Measurements from ENCODE around the gene SSTR3. TPM values are rescaled to one million over a fixed set of nuclear protein-coding genes. Genes with fewer than 3 reads are reported as not detected.

SSTR3 gene
- total and polyA plus RNA-seq, 2 of the 4 experiments (the other 2 are of a cell fraction): under 0.01 to 0.07 TPM

GRCh38 chr22:37249986-37250385, 37.7 kb upstream of the SSTR3 start:
- H3K14ac ChIP-seq (replicated peaks; ENCODE audit: low read depth, low read length): no peak overlapping the region
- no peak overlapping the region for H3K56ac ChIP-seq (ENCODE audit: extremely low read depth, insufficient read depth, low read length)
- ChIA-PET POLR2A (ENCODE audit: unreplicated experiment) (no interaction called here), CTCF (no interaction called here)
- no peaks in the 10 kb centered on the region for H3K9me1 ChIP-seq (ENCODE audit: insufficient read depth, low read length)
- BruUV-seq (replicated peaks): no TSS peak
- H3K4me2 ChIP-seq (ENCODE audit: low read depth, low read length): no peak overlapping the region
- no peak overlapping the region for H2AFZ ChIP-seq (replicated peaks; ENCODE audit: low read length, poor library complexity)
- no peak overlapping the region for H2AK5ac ChIP-seq (ENCODE audit: low read depth, low read length)
- no peak overlapping the region for H2BK120ac ChIP-seq (ENCODE audit: low read depth, low read length)
- TF ChIP-seq SMC3 (IDR thresholded peaks at IDR 0.05; ENCODE audit: low read depth, low read length) (no peak), CEBPB (IDR thresholded peaks at IDR 0.05; ENCODE audit: low read depth, low read length) (no peak), NFE2L2 (IDR thresholded peaks at IDR 0.05; ENCODE audit: low read depth, low read length) (no peak), MXI1 (IDR thresholded peaks at IDR 0.05; ENCODE audit: borderline replicate concordance, low read depth, low read length) (no peak), CTCF (conservative IDR thresholded peaks at IDR 0.05; ENCODE audit: low read depth, low read length) (no peak), FOS (IDR thresholded peaks at IDR 0.05; ENCODE audit: low read depth, low read length) (no peak), RFX5 (IDR thresholded peaks at IDR 0.05; ENCODE audit: low read depth, low read length) (no peak), MAZ (IDR thresholded peaks at IDR 0.05; ENCODE audit: borderline replicate concordance, low read depth, low read length) (no peak), MAFK (IDR thresholded peaks at IDR 0.05; ENCODE audit: low read depth, low read length) (no peak), RCOR1 (IDR thresholded peaks at IDR 0.05; ENCODE audit: insufficient replicate concordance, low read length) (no peak), CHD1 (IDR thresholded peaks at IDR 0.05; ENCODE audit: low read depth, low read length) (no peak), RAD21 (IDR thresholded peaks at IDR 0.05; ENCODE audit: low read length) (no peak), USF2 (IDR thresholded peaks at IDR 0.05; ENCODE audit: low read depth, low read length) (no peak), POLR2A (IDR thresholded peaks at IDR 0.05; ENCODE audit: low read depth, low read length) (no peak), BHLHE40 (IDR thresholded peaks at IDR 0.05; ENCODE audit: low read depth, low read length) (no peak)
- TF ChIP-seq, protein P1, sequence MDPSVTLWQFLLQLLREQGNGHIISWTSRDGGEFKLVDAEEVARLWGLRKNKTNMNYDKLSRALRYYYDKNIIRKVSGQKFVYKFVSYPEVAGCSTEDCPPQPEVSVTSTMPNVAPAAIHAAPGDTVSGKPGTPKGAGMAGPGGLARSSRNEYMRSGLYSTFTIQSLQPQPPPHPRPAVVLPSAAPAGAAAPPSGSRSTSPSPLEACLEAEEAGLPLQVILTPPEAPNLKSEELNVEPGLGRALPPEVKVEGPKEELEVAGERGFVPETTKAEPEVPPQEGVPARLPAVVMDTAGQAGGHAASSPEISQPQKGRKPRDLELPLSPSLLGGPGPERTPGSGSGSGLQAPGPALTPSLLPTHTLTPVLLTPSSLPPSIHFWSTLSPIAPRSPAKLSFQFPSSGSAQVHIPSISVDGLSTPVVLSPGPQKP (IDR thresholded peaks at IDR 0.05; ENCODE audit: borderline replicate concordance, low read depth, low read length): no peak
- H4K91ac ChIP-seq (ENCODE audit: insufficient read depth, low read depth, low read length): no peak overlapping the region
- no peaks in the 10 kb centered on the region for H3K79me1 ChIP-seq (ENCODE audit: low read depth in 1 of 2, low read length in 2 of 2)
- no peaks in the 10 kb centered on the region for H3K27me3 ChIP-seq (ENCODE audit: control insufficient read depth, insufficient read depth, low read length)
- no peak overlapping the region for H3K18ac ChIP-seq (ENCODE audit: low read depth, low read length)
- no peak overlapping the region for H3K4ac ChIP-seq (ENCODE audit: low read depth, low read length)
- H2BK15ac ChIP-seq (ENCODE audit: low read depth, low read length): no peak overlapping the region
- ATAC-seq (ENCODE audit: low read depth): no peak
- H4K20me1 ChIP-seq (ENCODE audit: insufficient read depth, low read length): no peaks in the 10 kb centered on the region
- no peaks in the 10 kb centered on the region for H3K9me3 ChIP-seq (ENCODE audit: control insufficient read depth, insufficient read depth, low read length)
- dilution Hi-C loops (cut with HindIII; ENCODE audit: low sequenced_read_pairs, unreplicated experiment) (no loop called here), intact Hi-C loops (cut with micrococcal nuclease) (no loop called here), in situ Hi-C loops (cut with MboI; ENCODE audit: low sequenced_read_pairs) (no loop called here)
- H4K5ac ChIP-seq (ENCODE audit: low read depth, low read length): no peak overlapping the region
- H2BK5ac ChIP-seq (ENCODE audit: low read depth, low read length, poor library complexity, severe bottlenecking): no peak overlapping the region
- no peak overlapping the region for H3K27ac ChIP-seq (ENCODE audit: insufficient read depth, low read length)
- no peak overlapping the region for H4K8ac ChIP-seq (ENCODE audit: low read depth in 2 of 2, low read length in 2 of 2)
- no CpG with 5 or more reads among the region's 12 CpGs for WGBS, 2 experiments (ENCODE audit: extremely low coverage in 2 of 2, insufficient read length in 1 of 2)
- no peak overlapping the region for H2BK20ac ChIP-seq (ENCODE audit: low read depth, low read length)
- no peak overlapping the region for H2AK9ac ChIP-seq (replicated peaks; ENCODE audit: low read depth, low read length, poor library complexity)
- no peak overlapping the region for H3K23ac ChIP-seq (ENCODE audit: low read depth, low read length)
- DNase-seq: no peak
- H3K4me1 ChIP-seq (ENCODE audit: control insufficient read depth, insufficient read depth, low read length): peaks cover 7% of the 10 kb centered on the region
- H3K36me3 ChIP-seq (ENCODE audit: control insufficient read depth, insufficient read depth, low read length): no peaks in the 10 kb centered on the region
- no peak overlapping the region for H3K9ac ChIP-seq (ENCODE audit: low read depth, low read length)
- no peak overlapping the region for H3K4me3 ChIP-seq (ENCODE audit: insufficient read depth, low read depth, low read length)
